IPS-18a (cell line): ENCODE results near the gene OR6X1.

Experiments used
- H3K27ac ChIP-seq: one replicate; pipeline ENCODE4 v1.5.1; 2013; ENCODE audit warnings: low read length
- H3K27me3 ChIP-seq: one replicate; pipeline ENCODE4 v1.6.1; 2013; ENCODE audit warnings: mild to moderate bottlenecking, low read length; ENCODE audit not compliant: control insufficient read depth, insufficient read depth
- H3K36me3 ChIP-seq: one replicate; pipeline ENCODE4 v1.6.1; 2013; ENCODE audit warnings: low read depth, low read length; ENCODE audit not compliant: control insufficient read depth
- H3K4me1 ChIP-seq: one replicate; pipeline ENCODE4 v1.6.1; 2013; ENCODE audit warnings: low read depth, low read length; ENCODE audit not compliant: control insufficient read depth
- H3K4me3 ChIP-seq: one replicate; pipeline ENCODE4 v1.5.1; 2013; ENCODE audit warnings: low read length
- H3K9ac ChIP-seq: one replicate; pipeline ENCODE4 v1.6.1; 2013; ENCODE audit warnings: mild to moderate bottlenecking, low read length, moderate library complexity
- H3K9me3 ChIP-seq: one replicate; pipeline ENCODE4 v1.6.1; 2013; ENCODE audit warnings: low read depth, low read length; ENCODE audit not compliant: control insufficient read depth

The OR6X1 gene

GRCh38 chr11:123775715-123776549, 21.6 kb upstream of the OR6X1 start:
- Histone ChIP-seq H3K4me1 (peaks cover 62% of the 10 kb centered on the region), H3K4me3 (no peak overlapping the region), H3K36me3 (no peaks in the 10 kb centered on the region), H3K27ac (peak overlapping the region; percentile 58), H3K9ac (peak overlapping the region; percentile 44), H3K9me3 (no peaks in the 10 kb centered on the region), H3K27me3 (no peaks in the 10 kb centered on the region)

- Histone ChIP-seq H3K9me3 (no peaks in the 10 kb centered on the region), H3K9ac (no peak overlapping the region), H3K27me3 (no peaks in the 10 kb centered on the region), H3K4me1 (peaks cover 59% of the 10 kb centered on the region), H3K4me3 (peak overlapping the region; percentile 12), H3K36me3 (no peaks in the 10 kb centered on the region), H3K27ac (no peak overlapping the region)
Measured at GRCh38 chr11:123775289-123775688, 21.0 kb upstream of the OR6X1 start.

GRCh38 chr11:123773959-123774358, 19.6 kb upstream of the OR6X1 start:
- H3K9me3 ChIP-seq, result no peaks in the 10 kb centered on the region

GRCh38 chr11:123773026-123773425, 18.7 kb upstream of the OR6X1 start:
- Histone ChIP-seq H3K27me3 (no peaks in the 10 kb centered on the region), H3K9ac (no peak overlapping the region), H3K4me1 (peaks cover 48% of the 10 kb centered on the region), H3K4me3 (no peak overlapping the region), H3K27ac (no peak overlapping the region), H3K36me3 (no peaks in the 10 kb centered on the region), H3K9me3 (no peaks in the 10 kb centered on the region)

More at GRCh38 chr11:123773959-123774358, 19.6 kb upstream of the OR6X1 start:
- no peak overlapping the region for H3K9ac ChIP-seq
- H3K4me3 ChIP-seq, result no peak overlapping the region
- H3K4me1 ChIP-seq, result peaks cover 52% of the 10 kb centered on the region
- peak overlapping the region; percentile 63 for H3K27ac ChIP-seq
- no peaks in the 10 kb centered on the region for H3K36me3 ChIP-seq
- no peaks in the 10 kb centered on the region for H3K27me3 ChIP-seq

GRCh38 chr11:123771664-123772063, 17.3 kb upstream of the OR6X1 start:
- H3K27me3 ChIP-seq, result no peaks in the 10 kb centered on the region
- H3K4me1 ChIP-seq, result peaks cover 35% of the 10 kb centered on the region
- no peaks in the 10 kb centered on the region for H3K36me3 ChIP-seq
- no peak overlapping the region for H3K9ac ChIP-seq
- no peak overlapping the region for H3K27ac ChIP-seq
- no peak overlapping the region for H3K4me3 ChIP-seq
- no peaks in the 10 kb centered on the region for H3K9me3 ChIP-seq

- H3K9ac ChIP-seq, result no peak overlapping the region
- peaks cover 25% of the 10 kb centered on the region for H3K4me1 ChIP-seq
- no peak overlapping the region for H3K4me3 ChIP-seq
- no peak overlapping the region for H3K27ac ChIP-seq
- H3K9me3 ChIP-seq, result no peaks in the 10 kb centered on the region
- no peaks in the 10 kb centered on the region for H3K36me3 ChIP-seq
- H3K27me3 ChIP-seq, result no peaks in the 10 kb centered on the region
Measured at GRCh38 chr11:123770712-123771111, 16.4 kb upstream of the OR6X1 start.

- Histone ChIP-seq H3K9ac (no peak overlapping the region), H3K36me3 (peaks cover 3% of the 10 kb centered on the region)
Measured at GRCh38 chr11:123765601-123766000, 11.3 kb upstream of the OR6X1 start.

GRCh38 chr11:123762422-123762821, 8.1 kb upstream of the OR6X1 start:
- Histone ChIP-seq H3K9ac (no peak overlapping the region), H3K36me3 (peaks cover 3% of the 10 kb centered on the region), H3K27ac (no peak overlapping the region), H3K27me3 (no peaks in the 10 kb centered on the region), H3K9me3 (peaks cover 11% of the 10 kb centered on the region), H3K4me1 (no peaks in the 10 kb centered on the region), H3K4me3 (no peak overlapping the region)

More at GRCh38 chr11:123765601-123766000, 11.3 kb upstream of the OR6X1 start:
- H3K27me3 ChIP-seq, result no peaks in the 10 kb centered on the region
- no peak overlapping the region for H3K4me3 ChIP-seq
- H3K9me3 ChIP-seq, result peaks cover 11% of the 10 kb centered on the region
- H3K27ac ChIP-seq, result no peak overlapping the region
- H3K4me1 ChIP-seq, result no peaks in the 10 kb centered on the region

- Histone ChIP-seq H3K9ac (no peak overlapping the region), H3K36me3 (peaks cover 3% of the 10 kb centered on the region), H3K27ac (no peak overlapping the region), H3K27me3 (no peaks in the 10 kb centered on the region), H3K4me1 (no peaks in the 10 kb centered on the region), H3K9me3 (peaks cover 11% of the 10 kb centered on the region), H3K4me3 (no peak overlapping the region)
Measured at GRCh38 chr11:123760894-123761293, 6.6 kb upstream of the OR6X1 start.

GRCh38 chr11:123757976-123758375, 3.7 kb upstream of the OR6X1 start:
- Histone ChIP-seq H3K27ac (no peak overlapping the region), H3K9ac (no peak overlapping the region), H3K36me3 (peaks cover 3% of the 10 kb centered on the region), H3K4me1 (no peaks in the 10 kb centered on the region), H3K9me3 (peaks cover 11% of the 10 kb centered on the region), H3K27me3 (no peaks in the 10 kb centered on the region), H3K4me3 (no peak overlapping the region)

- no peak overlapping the region for H3K9ac ChIP-seq
- H3K27ac ChIP-seq, result no peak overlapping the region
- H3K9me3 ChIP-seq, result no peaks in the 10 kb centered on the region
- no peaks in the 10 kb centered on the region for H3K4me1 ChIP-seq
- H3K36me3 ChIP-seq, result no peaks in the 10 kb centered on the region
- no peak overlapping the region for H3K4me3 ChIP-seq
- no peaks in the 10 kb centered on the region for H3K27me3 ChIP-seq
Measured at GRCh38 chr11:123755813-123756212, 1.5 kb upstream of the OR6X1 start.

GRCh38 chr11:123755344-123755743, 1.0 kb upstream of the OR6X1 start:
- Histone ChIP-seq H3K27ac (no peak overlapping the region), H3K9ac (no peak overlapping the region), H3K27me3 (no peaks in the 10 kb centered on the region), H3K4me3 (no peak overlapping the region), H3K9me3 (no peaks in the 10 kb centered on the region), H3K4me1 (no peaks in the 10 kb centered on the region), H3K36me3 (no peaks in the 10 kb centered on the region)
